ENCODE measurements around the gene RIOK1.

Gene RIOK1

GRCh38 chr6:7378740-7379139 is 10.9 kb upstream of the RIOK1 start:
- Histone ChIP-seq H3K27ac (ENCODE audit: low read length) (no peak overlapping the region), H3K4me1 (ENCODE audit: control insufficient read depth, low read depth, low read length) (no peaks in the 10 kb centered on the region), H3K9ac (ENCODE audit: low read length) (no peak overlapping the region), H3K36me3 (ENCODE audit: control insufficient read depth, low read depth, low read length) (no peaks in the 10 kb centered on the region), H3K27me3 (ENCODE audit: control insufficient read depth, insufficient read depth, low read length) (no peaks in the 10 kb centered on the region), H3K4me3 (ENCODE audit: low read length) (no peak overlapping the region), H3K9me3 (ENCODE audit: control insufficient read depth, low read depth, low read length) (no peaks in the 10 kb centered on the region)

GRCh38 chr6:7381092-7381491 is 8.5 kb upstream of the RIOK1 start:
- Histone ChIP-seq H3K9me3 (ENCODE audit: control insufficient read depth, low read depth, low read length) (no peaks in the 10 kb centered on the region), H3K27me3 (ENCODE audit: control insufficient read depth, insufficient read depth, low read length) (no peaks in the 10 kb centered on the region)

GRCh38 chr6:7389162-7389450 is 502 bp upstream of the RIOK1 start:
- peaks cover 10% of the 10 kb centered on the region for H3K36me3 ChIP-seq (ENCODE audit: control insufficient read depth, low read depth, low read length)
- peak overlapping the region; percentile 63 for H3K27ac ChIP-seq (ENCODE audit: low read length)
- H3K27me3 ChIP-seq (ENCODE audit: control insufficient read depth, insufficient read depth, low read length), result no peaks in the 10 kb centered on the region
- H3K9ac ChIP-seq (ENCODE audit: low read length), result peak overlapping the region; percentile 86
- peak overlapping the region; percentile 95 for H3K4me3 ChIP-seq (ENCODE audit: low read length)
- no peaks in the 10 kb centered on the region for H3K9me3 ChIP-seq (ENCODE audit: control insufficient read depth, low read depth, low read length)
- H3K4me1 ChIP-seq (ENCODE audit: control insufficient read depth, low read depth, low read length), result peaks cover 12% of the 10 kb centered on the region

More at GRCh38 chr6:7381092-7381491, 8.5 kb upstream of the RIOK1 start:
- H3K27ac ChIP-seq (ENCODE audit: low read length), result no peak overlapping the region
- no peak overlapping the region for H3K9ac ChIP-seq (ENCODE audit: low read length)
- no peak overlapping the region for H3K4me3 ChIP-seq (ENCODE audit: low read length)
- H3K36me3 ChIP-seq (ENCODE audit: control insufficient read depth, low read depth, low read length), result no peaks in the 10 kb centered on the region
- H3K4me1 ChIP-seq (ENCODE audit: control insufficient read depth, low read depth, low read length), result no peaks in the 10 kb centered on the region

- Histone ChIP-seq H3K4me3 (ENCODE audit: low read length) (peak overlapping the region; percentile 95), H3K36me3 (ENCODE audit: control insufficient read depth, low read depth, low read length) (peaks cover 19% of the 10 kb centered on the region), H3K9ac (ENCODE audit: low read length) (peak overlapping the region; percentile 86), H3K9me3 (ENCODE audit: control insufficient read depth, low read depth, low read length) (no peaks in the 10 kb centered on the region), H3K4me1 (ENCODE audit: control insufficient read depth, low read depth, low read length) (peaks cover 12% of the 10 kb centered on the region), H3K27me3 (ENCODE audit: control insufficient read depth, insufficient read depth, low read length) (no peaks in the 10 kb centered on the region), H3K27ac (ENCODE audit: low read length) (peak overlapping the region; percentile 13)
Observed at GRCh38 chr6:7390226-7390878, 744 bp downstream of the RIOK1 start.

DNA sequence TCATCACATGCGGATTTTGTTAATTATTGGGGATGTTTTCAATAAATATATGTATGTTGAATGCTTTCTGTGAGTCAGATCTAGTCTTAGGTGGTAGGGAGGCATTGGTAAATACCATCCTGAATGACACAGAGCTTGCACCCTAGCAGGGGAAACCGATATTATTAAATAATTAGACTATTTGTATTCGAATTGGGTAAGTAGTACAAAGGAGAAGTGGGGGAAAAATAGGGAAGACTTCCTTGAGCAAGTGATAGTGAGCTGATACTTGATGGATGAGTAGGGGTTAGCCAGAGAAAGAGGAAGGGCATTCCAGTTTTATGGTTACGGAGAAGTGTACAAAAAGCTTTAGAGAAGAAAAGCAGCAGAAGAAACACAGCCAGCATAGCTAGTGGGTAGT is 1.5 kb downstream of the RIOK1 start:
- H3K4me1 ChIP-seq (ENCODE audit: control insufficient read depth, low read depth, low read length), result peaks cover 12% of the 10 kb centered on the region
- H3K9me3 ChIP-seq (ENCODE audit: control insufficient read depth, low read depth, low read length), result no peaks in the 10 kb centered on the region
- H3K27me3 ChIP-seq (ENCODE audit: control insufficient read depth, insufficient read depth, low read length), result no peaks in the 10 kb centered on the region
- H3K36me3 ChIP-seq (ENCODE audit: control insufficient read depth, low read depth, low read length), result peaks cover 27% of the 10 kb centered on the region
- H3K27ac ChIP-seq (ENCODE audit: low read length), result no peak overlapping the region
- peak overlapping the region; percentile 95 for H3K4me3 ChIP-seq (ENCODE audit: low read length)
- no peak overlapping the region for H3K9ac ChIP-seq (ENCODE audit: low read length)

DNA sequence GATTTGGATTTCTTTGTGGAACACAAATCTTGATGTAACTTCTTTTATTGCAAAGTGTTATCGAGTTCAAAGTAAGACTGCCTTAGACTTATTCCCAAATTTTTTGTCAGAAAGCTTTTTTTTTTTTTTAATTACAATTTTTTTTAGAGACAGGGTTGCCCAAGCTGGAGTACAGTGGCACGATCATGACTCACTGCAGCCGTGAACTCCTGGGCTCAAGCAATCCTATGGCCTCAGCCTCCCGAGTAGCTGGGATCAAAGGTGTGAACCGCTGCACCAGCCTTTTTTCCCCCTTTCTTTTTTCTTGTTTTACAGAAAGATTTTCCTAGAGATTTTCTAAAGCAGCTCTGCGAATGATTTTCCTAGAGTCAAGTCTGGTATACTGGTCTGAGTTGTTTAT is 2.8 kb downstream of the RIOK1 start:
- Histone ChIP-seq H3K4me3 (ENCODE audit: low read length) (no peak overlapping the region), H3K36me3 (ENCODE audit: control insufficient read depth, low read depth, low read length) (peaks cover 35% of the 10 kb centered on the region), H3K27ac (ENCODE audit: low read length) (no peak overlapping the region), H3K9ac (ENCODE audit: low read length) (no peak overlapping the region), H3K4me1 (ENCODE audit: control insufficient read depth, low read depth, low read length) (peaks cover 12% of the 10 kb centered on the region), H3K27me3 (ENCODE audit: control insufficient read depth, insufficient read depth, low read length) (no peaks in the 10 kb centered on the region), H3K9me3 (ENCODE audit: control insufficient read depth, low read depth, low read length) (no peaks in the 10 kb centered on the region)

- Histone ChIP-seq H3K4me1 (ENCODE audit: control insufficient read depth, low read depth, low read length) (no peaks in the 10 kb centered on the region), H3K27ac (ENCODE audit: low read length) (no peak overlapping the region), H3K36me3 (ENCODE audit: control insufficient read depth, low read depth, low read length) (peaks cover 73% of the 10 kb centered on the region), H3K4me3 (ENCODE audit: low read length) (no peak overlapping the region), H3K27me3 (ENCODE audit: control insufficient read depth, insufficient read depth, low read length) (no peaks in the 10 kb centered on the region), H3K9me3 (ENCODE audit: control insufficient read depth, low read depth, low read length) (no peaks in the 10 kb centered on the region), H3K9ac (ENCODE audit: low read length) (no peak overlapping the region)
Observed at GRCh38 chr6:7401075-7401474, 11.5 kb downstream of the RIOK1 start.

- Histone ChIP-seq H3K9me3 (ENCODE audit: control insufficient read depth, low read depth, low read length) (no peaks in the 10 kb centered on the region), H3K4me1 (ENCODE audit: control insufficient read depth, low read depth, low read length) (no peaks in the 10 kb centered on the region), H3K27ac (ENCODE audit: low read length) (no peak overlapping the region), H3K36me3 (ENCODE audit: control insufficient read depth, low read depth, low read length) (peaks cover 80% of the 10 kb centered on the region), H3K9ac (ENCODE audit: low read length) (no peak overlapping the region), H3K27me3 (ENCODE audit: control insufficient read depth, insufficient read depth, low read length) (no peaks in the 10 kb centered on the region), H3K4me3 (ENCODE audit: low read length) (no peak overlapping the region)
Observed at GRCh38 chr6:7402716-7403115, 13.1 kb downstream of the RIOK1 start.

- Histone ChIP-seq H3K4me1 (ENCODE audit: control insufficient read depth, low read depth, low read length) (no peaks in the 10 kb centered on the region), H3K27me3 (ENCODE audit: control insufficient read depth, insufficient read depth, low read length) (no peaks in the 10 kb centered on the region), H3K4me3 (ENCODE audit: low read length) (no peak overlapping the region), H3K27ac (ENCODE audit: low read length) (no peak overlapping the region), H3K36me3 (ENCODE audit: control insufficient read depth, low read depth, low read length) (peaks cover 79% of the 10 kb centered on the region), H3K9ac (ENCODE audit: low read length) (no peak overlapping the region), H3K9me3 (ENCODE audit: control insufficient read depth, low read depth, low read length) (no peaks in the 10 kb centered on the region)
Observed at GRCh38 chr6:7404546-7404945, 14.9 kb downstream of the RIOK1 start.

GRCh38 chr6:7406743-7407142 is 17.1 kb downstream of the RIOK1 start:
- Histone ChIP-seq H3K9ac (ENCODE audit: low read length) (no peak overlapping the region), H3K9me3 (ENCODE audit: control insufficient read depth, low read depth, low read length) (no peaks in the 10 kb centered on the region), H3K36me3 (ENCODE audit: control insufficient read depth, low read depth, low read length) (peaks cover 82% of the 10 kb centered on the region), H3K4me3 (ENCODE audit: low read length) (no peak overlapping the region), H3K4me1 (ENCODE audit: control insufficient read depth, low read depth, low read length) (no peaks in the 10 kb centered on the region), H3K27ac (ENCODE audit: low read length) (no peak overlapping the region), H3K27me3 (ENCODE audit: control insufficient read depth, insufficient read depth, low read length) (no peaks in the 10 kb centered on the region)

DNA sequence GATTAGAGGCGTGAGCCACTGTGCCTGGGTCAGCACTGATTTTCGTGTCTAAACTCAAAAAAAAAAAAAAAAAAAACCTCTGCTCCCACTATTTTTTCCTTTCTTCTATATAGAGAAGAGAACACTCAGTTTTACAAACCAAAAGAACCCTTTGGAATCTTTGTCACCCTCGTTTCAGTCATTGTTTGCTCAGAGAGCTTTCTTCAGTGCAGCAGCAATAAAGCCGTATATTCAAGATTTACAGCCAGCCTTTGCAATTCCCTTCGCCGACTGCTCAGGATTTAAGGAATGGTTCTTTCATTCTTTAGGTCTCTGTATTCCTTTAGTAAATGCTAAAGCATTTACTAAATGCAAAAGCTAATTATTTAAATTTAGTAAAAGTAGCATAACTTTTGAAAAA is 20.1 kb downstream of the RIOK1 start:
- Histone ChIP-seq H3K4me3 (ENCODE audit: low read length) (no peak overlapping the region), H3K4me1 (ENCODE audit: control insufficient read depth, low read depth, low read length) (no peaks in the 10 kb centered on the region), H3K9me3 (ENCODE audit: control insufficient read depth, low read depth, low read length) (no peaks in the 10 kb centered on the region), H3K27me3 (ENCODE audit: control insufficient read depth, insufficient read depth, low read length) (no peaks in the 10 kb centered on the region), H3K36me3 (ENCODE audit: control insufficient read depth, low read depth, low read length) (peaks cover 66% of the 10 kb centered on the region), H3K27ac (ENCODE audit: low read length) (no peak overlapping the region), H3K9ac (ENCODE audit: low read length) (no peak overlapping the region)

- no peaks in the 10 kb centered on the region for H3K27me3 ChIP-seq (ENCODE audit: control insufficient read depth, insufficient read depth, low read length)
- no peak overlapping the region for H3K9ac ChIP-seq (ENCODE audit: low read length)
- H3K36me3 ChIP-seq (ENCODE audit: control insufficient read depth, low read depth, low read length), result peaks cover 70% of the 10 kb centered on the region
- no peak overlapping the region for H3K4me3 ChIP-seq (ENCODE audit: low read length)
- H3K9me3 ChIP-seq (ENCODE audit: control insufficient read depth, low read depth, low read length), result no peaks in the 10 kb centered on the region
- H3K4me1 ChIP-seq (ENCODE audit: control insufficient read depth, low read depth, low read length), result no peaks in the 10 kb centered on the region
- H3K27ac ChIP-seq (ENCODE audit: low read length), result no peak overlapping the region
Observed at GRCh38 chr6:7410851-7411250, 21.2 kb downstream of the RIOK1 start.

Measured in iPS-18a (cell line).